HG03095 (cell line): ENCODE measurements around the gene HBEGF.

ENCODE experiments used
- ATAC-seq: cut with Tn5 transposase; IDR thresholded peaks from one replicate; pipeline ENCODE4 v1.9.1; 2021; ENCODE audit warnings: moderate library complexity; ENCODE audit not compliant: unreplicated experiment

The HBEGF gene

GRCh38 chr5:140346348-140347221 is at the start of gene HBEGF:
Gene HBEGF (minus strand): TSS chr5:140346603. CDS start chr5:140346328, 275 bp downstream.
- peak; percentile 68 for ATAC-seq

- no peak for ATAC-seq
Observed at GRCh38 chr5:140393738-140394137, 47.3 kb upstream of the HBEGF start.

- ATAC-seq, result no peak
Observed at GRCh38 chr5:140391732-140392131, 45.3 kb upstream of the HBEGF start.

GRCh38 chr5:140391312-140391711 is 44.9 kb upstream of the HBEGF start:
- no peak for ATAC-seq

GRCh38 chr5:140388052-140388451 is 41.6 kb upstream of the HBEGF start:
- no peak for ATAC-seq

- ATAC-seq, result no peak
Observed at GRCh38 chr5:140383300-140383699, 36.9 kb upstream of the HBEGF start.

- ATAC-seq, result no peak
Observed at GRCh38 chr5:140382866-140383265, 36.5 kb upstream of the HBEGF start.

GRCh38 chr5:140381972-140382371 is 35.6 kb upstream of the HBEGF start:
- ATAC-seq, result no peak

- no peak for ATAC-seq
Observed at GRCh38 chr5:140381351-140381750, 34.9 kb upstream of the HBEGF start.

GRCh38 chr5:140372971-140373487 is 26.6 kb upstream of the HBEGF start:
- ATAC-seq, result no peak

- no peak for ATAC-seq
Observed at GRCh38 chr5:140371356-140372151, 25.2 kb upstream of the HBEGF start.

GRCh38 chr5:140367256-140368013 is 21.0 kb upstream of the HBEGF start:
- no peak for ATAC-seq

- ATAC-seq, result no peak
Observed at GRCh38 chr5:140366589-140367255, 20.3 kb upstream of the HBEGF start.

- no peak for ATAC-seq
Observed at GRCh38 chr5:140365941-140366340, 19.5 kb upstream of the HBEGF start.

- ATAC-seq, result no peak
Observed at GRCh38 chr5:140365282-140365681, 18.9 kb upstream of the HBEGF start.

GRCh38 chr5:140364472-140364765 is 18.0 kb upstream of the HBEGF start:
- ATAC-seq, result no peak

- ATAC-seq, result no peak
Observed at GRCh38 chr5:140363631-140364471, 17.4 kb upstream of the HBEGF start.

GRCh38 chr5:140362875-140363630 is 16.6 kb upstream of the HBEGF start:
- ATAC-seq, result peak; percentile 87

GRCh38 chr5:140362311-140362710 is 15.9 kb upstream of the HBEGF start:
- no peak for ATAC-seq
